ENCODE data around the gene ZAP70.

- no peak for TF ChIP-seq CTCF (IDR thresholded peaks at IDR 0.05)
- TF ChIP-seq POLR2A (IDR thresholded peaks at IDR 0.05) = no peak
These were observed 68.6 kb downstream of the ZAP70 start for GRCh38 chr2:97781981-97782380.

Measured in ovary (tissue), 3 donors.